SHP77 treated with DMSO at 0.1 percent for 48 hours (cell line): ENCODE results near the gene MEIOB.

Experiments
- DNase-seq: peaks from one replicate; lab custom pipeline; 2025; lab: John Stamatoyannopoulos, UW

The MEIOB gene

GRCh38 chr16:1786242-1787055 is 85.5 kb downstream of the MEIOB start:
- DNase-seq: no peak

GRCh38 chr16:1785846-1786170 is 86.2 kb downstream of the MEIOB start:
- no peak for DNase-seq

- no peak for DNase-seq
These were observed 86.8 kb downstream of the MEIOB start for GRCh38 chr16:1784977-1785845.
